Left colon (tissue), 2 donors: Measurements from ENCODE around the gene FUT8. TPM values are rescaled to one million over a fixed set of nuclear protein-coding genes. Genes with fewer than 3 reads are reported as not detected.
"Not testable (repeated sequence)": the region's sequence is repeated elsewhere in the genome, so short reads cannot be mapped to it uniquely, and the experiment has no call there.

ENCODE experiments used
- ATAC-seq: fragments of 200-7000 bp; cut with Tn5 transposase; one replicate; pipeline ENCODE4 v1.9.1; 2020; ENCODE audit warnings: mild to moderate bottlenecking, moderate library complexity
- DNase-seq, 2 donors: peaks; one replicate each; pipeline ENCODE4 v3.0.0-alpha.2; 2020
- intact Hi-C, 2 donors: fragments of 100-400 bp; cut with DNase I in 1 of 2; cut with micrococcal nuclease in 1 of 2; formaldehyde crosslinking; loops; one replicate each; pipeline versions ENCODE4 v1.11.2 to v1.14.0; 2022; cut with DNase I, micrococcal nuclease
- total RNA-seq, 2 donors: library from RNA; stranded (reverse); fragmentation: NEBNext Ultra II Directional; extraction: Animal tissue kit (Norgen Biotek cat#: 25700); gene quantifications; one replicate each; pipeline ENCODE4 v1.2.1, GENCODE V29; 2021
- donor health status: DM: no; HTN: no; CAD: no.
- donor health status: DM: yes; HTN: yes; CAD: no.

FUT8 gene
- total RNA-seq, 2 donors from 2014 or later: 22.3 to 27.8 TPM

GRCh38 chr14:65632487-65632886 lies 220.0 kb downstream of the FUT8 start:
- DNase-seq (no peak), ATAC-seq (no peak)
- intact Hi-C loops: no loop called here

GRCh38 chr14:65633666-65634065 lies 221.1 kb downstream of the FUT8 start:
- DNase-seq, ATAC-seq, intact Hi-C loops: not testable (repeated sequence)

DNA sequence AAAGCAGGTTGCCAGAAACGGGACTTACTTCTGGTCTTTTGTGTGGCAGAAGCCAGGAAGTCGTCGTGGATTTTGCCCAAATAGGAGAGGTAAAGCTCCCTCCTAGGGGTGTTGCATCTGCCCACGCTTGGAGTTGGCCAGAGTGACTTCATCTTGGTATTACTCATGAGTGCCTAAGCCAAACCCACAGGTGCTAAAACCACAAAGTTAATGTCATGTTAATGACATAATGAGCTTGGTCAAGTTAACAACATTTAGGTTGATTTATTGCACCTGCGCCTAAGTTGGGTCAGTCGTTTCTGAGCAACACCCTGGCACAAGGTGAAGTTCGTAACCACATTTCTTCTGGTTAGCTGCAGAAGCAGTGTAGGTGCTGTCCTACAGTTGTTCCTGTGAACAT lies 225.2 kb downstream of the FUT8 start:
- intact Hi-C loops: no loop called here
- peak; percentile 44 for ATAC-seq
- no peak for DNase-seq

GRCh38 chr14:65639216-65639615 lies 226.7 kb downstream of the FUT8 start:
- DNase-seq: no peak
- intact Hi-C loops: no loop called here
- ATAC-seq: no peak

DNA sequence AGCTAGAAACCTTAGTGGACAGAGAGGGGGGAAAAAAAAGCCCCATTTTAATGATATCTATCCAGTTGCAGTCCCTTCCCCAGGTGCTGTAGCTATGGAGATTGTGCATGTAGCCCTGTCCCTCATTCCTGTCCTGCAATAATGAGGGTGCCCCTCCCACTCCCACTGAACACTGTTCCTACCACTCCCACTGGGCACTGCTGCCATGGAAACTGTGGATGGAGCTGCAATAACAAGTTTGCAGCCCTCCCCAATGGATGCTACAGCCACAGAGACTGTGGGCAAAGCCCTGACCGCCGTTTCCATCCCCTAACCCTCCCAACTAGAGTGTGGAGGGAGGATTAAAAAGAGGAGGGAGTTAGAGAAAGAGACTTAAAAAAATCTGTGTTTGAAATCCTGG lies 238.3 kb downstream of the FUT8 start:
- ATAC-seq: no peak
- intact Hi-C loops: no loop called here
- no peak for DNase-seq

DNA sequence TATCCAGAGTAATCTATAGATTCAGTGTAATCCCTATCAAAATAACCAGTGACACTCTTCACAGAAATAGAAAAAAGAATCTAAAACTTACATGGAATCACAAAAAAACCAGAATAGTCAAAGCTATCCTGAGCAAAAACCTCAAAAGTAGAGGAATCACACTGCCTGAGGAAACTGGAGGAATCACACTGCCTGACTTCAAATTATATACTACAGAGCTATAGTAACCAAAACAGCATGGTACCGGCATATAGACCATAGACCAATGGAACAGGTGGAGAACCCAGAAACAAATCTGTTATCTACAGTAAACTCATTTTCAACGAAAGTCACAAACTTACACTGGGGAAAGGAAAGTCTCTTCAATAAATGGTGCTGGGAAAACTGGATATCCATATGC lies 244.0 kb downstream of the FUT8 start:
- intact Hi-C loops: no loop called here
- ATAC-seq (no peak), DNase-seq (no peak)

DNA sequence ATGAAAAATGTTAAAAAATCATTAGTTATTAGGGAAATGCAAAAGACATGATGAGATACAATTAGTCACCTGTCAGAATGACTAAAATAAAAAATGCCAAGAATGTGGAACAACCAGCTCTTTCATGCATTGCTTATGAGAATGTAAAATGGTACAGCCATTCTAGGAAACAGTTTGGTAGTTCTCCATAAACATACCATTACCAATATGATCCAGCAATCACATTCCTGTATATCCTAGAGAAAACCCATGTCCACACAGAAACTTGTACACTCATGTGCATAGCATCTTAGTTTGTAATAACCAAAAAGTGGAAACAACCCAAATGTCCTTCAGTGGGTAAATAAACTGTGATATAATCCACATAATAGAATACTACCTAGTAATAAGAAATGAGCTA lies 245.7 kb downstream of the FUT8 start:
- intact Hi-C loops: no loop called here
- DNase-seq (no peak), ATAC-seq (no peak)

GRCh38 chr14:65661865-65662264 lies 249.3 kb downstream of the FUT8 start:
- no peak for ATAC-seq
- intact Hi-C loops: no loop called here
- no peak for DNase-seq

- DNase-seq (no peak), ATAC-seq (no peak)
- intact Hi-C loops: no loop called here
Observed at GRCh38 chr14:65664436-65664835, 251.9 kb downstream of the FUT8 start.

DNA sequence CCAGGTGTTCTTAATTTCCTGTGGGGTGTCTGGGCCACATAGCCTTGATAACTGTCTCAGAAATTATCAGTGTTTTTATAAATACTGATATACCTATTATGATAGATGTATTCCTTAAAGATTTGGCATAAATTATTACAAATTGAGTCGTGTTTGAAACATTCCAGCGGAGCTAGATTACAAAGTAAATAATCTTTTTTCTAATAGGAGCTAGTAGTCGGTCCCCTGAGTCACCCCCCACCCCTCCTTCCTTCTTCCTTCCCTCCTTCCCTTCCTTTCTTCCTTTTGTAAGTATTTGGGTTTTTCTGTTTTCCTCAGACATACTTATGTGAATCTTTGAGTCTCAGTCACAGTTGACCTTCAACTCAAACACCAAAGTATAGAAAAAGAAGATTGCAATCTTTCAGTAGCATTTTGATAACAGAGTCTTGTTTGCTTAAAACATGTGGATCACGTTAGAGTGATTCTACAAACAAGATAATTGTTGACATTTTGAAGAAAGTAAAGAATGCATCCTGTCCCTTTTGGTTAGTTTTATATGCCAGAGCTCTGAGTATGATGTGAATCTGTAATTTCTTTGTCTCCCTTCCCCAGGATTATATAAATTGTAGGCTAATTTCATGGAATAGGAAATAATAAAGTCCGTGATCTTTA lies 264.0 kb downstream of the FUT8 start:
- intact Hi-C loops: no loop called here
- DNase-seq (no peak), ATAC-seq (no peak)

- intact Hi-C loops: no loop called here
- no peak for ATAC-seq
Observed at GRCh38 chr14:65685572-65685971, 273.0 kb downstream of the FUT8 start.

GRCh38 chr14:65686761-65687160 lies 274.2 kb downstream of the FUT8 start:
- intact Hi-C loops: no loop called here
- DNase-seq (no peak), ATAC-seq (no peak)

More at GRCh38 chr14:65685572-65685971, 273.0 kb downstream of the FUT8 start:
- no peak for DNase-seq

- ATAC-seq (no peak), DNase-seq (no peak)
- intact Hi-C loops: no loop called here
Observed at GRCh38 chr14:65689070-65689469, 276.5 kb downstream of the FUT8 start.

- ATAC-seq, intact Hi-C loops, DNase-seq: not testable (repeated sequence)
Observed at GRCh38 chr14:65692566-65692965, 280.0 kb downstream of the FUT8 start.

GRCh38 chr14:65696801-65697200 lies 284.3 kb downstream of the FUT8 start:
- ATAC-seq (no peak), DNase-seq (no peak)
- intact Hi-C loops: no loop called here

DNA sequence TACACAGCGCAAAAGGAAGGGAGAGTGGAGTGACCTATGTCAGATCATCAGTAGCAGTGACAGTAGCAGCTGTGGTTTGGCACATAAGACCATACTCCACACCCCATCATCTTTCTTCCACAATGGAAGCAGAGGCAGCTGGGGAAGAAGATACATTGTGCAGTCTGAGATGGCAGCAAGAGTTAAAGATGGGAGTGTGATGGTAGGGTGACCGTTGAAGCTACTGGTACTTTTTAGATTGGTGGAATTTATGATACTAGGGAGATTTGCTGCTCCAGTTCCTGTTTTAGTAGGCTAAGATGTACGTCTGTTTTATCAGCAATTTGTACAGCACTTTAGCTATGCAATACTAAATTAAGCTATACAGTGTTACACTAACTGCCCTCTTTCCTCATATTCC lies 291.0 kb downstream of the FUT8 start:
- DNase-seq (no peak), ATAC-seq (no peak)
- intact Hi-C loops: no loop called here

- intact Hi-C loops: no loop called here
- no peak for DNase-seq
Observed at GRCh38 chr14:65703996-65704395, 291.5 kb downstream of the FUT8 start.

GRCh38 chr14:65704437-65704836 lies 291.9 kb downstream of the FUT8 start:
- no peak for DNase-seq
- no peak for ATAC-seq
- intact Hi-C loops: no loop called here

More at GRCh38 chr14:65703996-65704395, 291.5 kb downstream of the FUT8 start:
- ATAC-seq: no peak

DNA sequence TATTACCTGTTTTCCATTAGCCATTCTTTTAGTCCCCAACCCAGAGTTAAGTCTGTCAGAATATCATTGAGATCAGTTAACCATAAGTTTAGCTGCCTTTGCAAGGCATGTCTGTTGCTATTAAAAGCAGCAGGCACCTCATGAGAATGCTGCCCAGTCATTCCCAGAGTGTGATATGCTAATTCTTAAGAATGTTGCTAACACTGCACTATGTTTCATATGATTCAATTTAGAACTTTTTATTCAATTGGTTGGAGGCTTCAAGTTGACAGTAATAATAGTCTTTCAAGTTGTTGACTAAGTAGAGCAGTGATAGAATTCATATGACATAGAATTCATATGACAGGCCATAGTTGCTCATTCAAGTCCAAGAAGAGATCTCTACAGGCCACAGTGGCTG lies 292.3 kb downstream of the FUT8 start:
- intact Hi-C loops: no loop called here
- no peak for ATAC-seq
- no peak for DNase-seq

DNA sequence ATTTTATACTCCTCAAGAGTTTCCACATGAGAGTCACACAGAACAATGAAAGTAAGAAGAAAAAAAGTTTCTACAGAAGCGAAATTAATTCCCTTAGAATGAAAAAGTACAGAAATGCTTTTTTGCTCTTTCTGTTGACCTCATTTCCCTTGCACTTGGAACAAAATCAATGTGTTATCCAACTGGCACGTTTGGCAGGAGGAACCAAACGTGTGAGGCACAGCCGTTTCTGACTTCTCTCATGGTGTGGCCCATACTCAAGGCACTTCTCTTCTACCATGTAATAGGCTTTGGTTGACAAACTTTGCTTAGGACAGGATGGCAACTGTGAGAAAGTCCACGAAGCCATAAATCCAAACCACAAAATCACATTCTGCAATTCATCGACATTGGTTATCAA lies 297.0 kb downstream of the FUT8 start:
- intact Hi-C loops: no loop called here
- no peak for ATAC-seq
- no peak for DNase-seq

- DNase-seq, ATAC-seq, intact Hi-C loops: not testable (repeated sequence)
Observed at GRCh38 chr14:65716813-65717212, 304.3 kb downstream of the FUT8 start.
